Body of pancreas (tissue), 4 donors: ENCODE results near the gene LSAMP. TPM values are rescaled to one million over a fixed set of nuclear protein-coding genes. Genes with fewer than 3 reads are reported as not detected.
A peak's percentile ranks its signal among the peaks of the same experiment; 100 is the strongest.

Experiments
- ATAC-seq: fragments of 150-250 bp; one replicate; pipeline ENCODE4 v1.9.1; 2016
- DNase-seq, 4 donors: peaks; one replicate each; pipeline ENCODE4 v3.0.0-alpha.2; 2019
- H3K27ac ChIP-seq, 4 donors: fragments of 200-600 bp; sonication (generic); 1 replicate in 3 of 4; 2 replicates in 1 of 4; pipeline versions ENCODE4 v1.5.1 to v1.6.1; 2016 to 2019; ENCODE audit warnings: mild to moderate bottlenecking in 1 of 4, mixed read lengths in 1 of 4, moderate library complexity in 1 of 4
- H3K27me3 ChIP-seq, 2 donors: fragments of 200-600 bp; sonication (generic); one replicate each; pipeline ENCODE4 v1.6.0; 2016; ENCODE audit warnings: mild to moderate bottlenecking in 1 of 2
- H3K36me3 ChIP-seq, 2 donors: fragments of 200-600 bp; sonication (generic); replicated peaks in 1 of 2; 2 replicates each; pipeline ENCODE4 v1.5.1; 2016; ENCODE audit warnings: low read depth in 2 of 2; ENCODE audit not compliant: insufficient read depth in 1 of 2
- H3K4me1 ChIP-seq: fragments of 200-600 bp; sonication (generic); one replicate; pipeline ENCODE4 v1.6.0; 2016
- H3K4me3 ChIP-seq, 2 donors: fragments of 200-600 bp; sonication (generic); 1 replicate in 1 of 2; 2 replicates in 1 of 2; pipeline ENCODE4 v1.5.1; 2016 to 2019
- H3K9me3 ChIP-seq, 3 donors: fragments of 200-600 bp; sonication (generic); 1 replicate in 2 of 3; 2 replicates in 1 of 3; pipeline ENCODE4 v1.5.1; 2016
- POLR2A ChIP-seq, 3 donors: fragments of 450-650 bp; IDR thresholded peaks; one replicate each; pipeline ENCODE4 v1.6.1; 2016; ENCODE audit warnings: antibody characterized with exemption in 3 of 3, mild to moderate bottlenecking in 2 of 3
- WGBS, 2 donors: methylation state at CpG; one replicate each; pipeline ENCODE4 v1.1.5; 2017; 5-methylcytosine and 5-hydroxymethylcytosine counted together
- intact Hi-C: fragments of 100-400 bp; cut with DNase I; formaldehyde crosslinking; loops from one replicate; pipeline ENCODE4 v1.15.1; 2023
- total RNA-seq, 2 donors: library from RNA; depleted of rRNA; stranded (reverse); fragments of >200 nt; gene quantifications; one replicate each; pipeline ENCODE4 v1.1.0, GENCODE V29; 2016
- TF ChIP-seq, protein P1 (sequence below), 7 experiments: fragments of 450-650 bp in 4 of 7; fragments of 200-600 bp in 3 of 7; sonication (generic) in 3 of 7; IDR thresholded peaks; one replicate each; pipeline ENCODE4 v1.5.1; 2016 to 2019; ENCODE audit warnings: antibody characterized with exemption in 7 of 7

The LSAMP gene
- total RNA-seq, 2 donors from 2014 or later: 1.6 to 2.1 TPM

DNA sequence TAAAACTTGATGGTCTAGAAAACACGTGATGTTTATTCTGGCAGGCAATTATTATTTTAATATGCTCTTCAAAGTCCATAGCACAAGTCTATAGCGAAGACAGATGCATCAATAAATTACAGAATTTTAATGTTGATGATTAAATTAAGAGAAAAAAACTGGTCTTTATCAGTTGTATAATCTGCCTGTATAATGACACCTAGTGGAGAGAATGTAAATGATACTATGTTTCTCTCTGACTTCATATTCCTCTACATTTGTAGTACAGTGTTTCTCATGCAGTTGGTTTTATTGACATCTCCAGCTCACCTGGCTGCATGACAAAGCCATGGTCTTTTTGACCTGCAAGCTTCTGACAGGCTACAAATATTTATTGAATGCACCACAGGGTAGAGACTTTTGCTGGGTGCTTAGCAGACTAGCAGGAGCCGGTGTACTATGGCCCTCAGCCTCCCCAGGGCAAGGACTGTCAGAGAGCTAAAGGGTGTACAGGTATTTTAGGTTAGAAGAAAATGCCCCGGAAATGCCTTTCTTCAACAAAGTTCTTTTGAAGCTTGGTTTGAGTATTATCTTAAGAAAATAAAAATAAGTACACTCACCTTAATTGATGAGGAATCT is 532.1 kb downstream of the LSAMP start:
- no peaks in the 10 kb centered on the region for H3K4me1 ChIP-seq
- WGBS, 2 donors: 56 to 69% methylated on average over 4 of the region's 4 CpGs
- intact Hi-C loops: no loop called here
- no peaks in the 10 kb centered on the region for H3K9me3 ChIP-seq
- no peak overlapping the region for H3K27ac ChIP-seq
- no peaks in the 10 kb centered on the region for H3K27me3 ChIP-seq
- DNase-seq: no peak
- ATAC-seq: no peak
- H3K4me3 ChIP-seq: no peak overlapping the region
- H3K36me3 ChIP-seq: no peaks in the 10 kb centered on the region
- TF ChIP-seq POLR2A (IDR thresholded peaks at IDR 0.05): no peak
- TF ChIP-seq, protein P1, sequence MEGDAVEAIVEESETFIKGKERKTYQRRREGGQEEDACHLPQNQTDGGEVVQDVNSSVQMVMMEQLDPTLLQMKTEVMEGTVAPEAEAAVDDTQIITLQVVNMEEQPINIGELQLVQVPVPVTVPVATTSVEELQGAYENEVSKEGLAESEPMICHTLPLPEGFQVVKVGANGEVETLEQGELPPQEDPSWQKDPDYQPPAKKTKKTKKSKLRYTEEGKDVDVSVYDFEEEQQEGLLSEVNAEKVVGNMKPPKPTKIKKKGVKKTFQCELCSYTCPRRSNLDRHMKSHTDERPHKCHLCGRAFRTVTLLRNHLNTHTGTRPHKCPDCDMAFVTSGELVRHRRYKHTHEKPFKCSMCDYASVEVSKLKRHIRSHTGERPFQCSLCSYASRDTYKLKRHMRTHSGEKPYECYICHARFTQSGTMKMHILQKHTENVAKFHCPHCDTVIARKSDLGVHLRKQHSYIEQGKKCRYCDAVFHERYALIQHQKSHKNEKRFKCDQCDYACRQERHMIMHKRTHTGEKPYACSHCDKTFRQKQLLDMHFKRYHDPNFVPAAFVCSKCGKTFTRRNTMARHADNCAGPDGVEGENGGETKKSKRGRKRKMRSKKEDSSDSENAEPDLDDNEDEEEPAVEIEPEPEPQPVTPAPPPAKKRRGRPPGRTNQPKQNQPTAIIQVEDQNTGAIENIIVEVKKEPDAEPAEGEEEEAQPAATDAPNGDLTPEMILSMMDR (IDR thresholded peaks at IDR 0.05): peak in 3 of 7 experiments; percentile 21 to 28 (median 27)

DNA sequence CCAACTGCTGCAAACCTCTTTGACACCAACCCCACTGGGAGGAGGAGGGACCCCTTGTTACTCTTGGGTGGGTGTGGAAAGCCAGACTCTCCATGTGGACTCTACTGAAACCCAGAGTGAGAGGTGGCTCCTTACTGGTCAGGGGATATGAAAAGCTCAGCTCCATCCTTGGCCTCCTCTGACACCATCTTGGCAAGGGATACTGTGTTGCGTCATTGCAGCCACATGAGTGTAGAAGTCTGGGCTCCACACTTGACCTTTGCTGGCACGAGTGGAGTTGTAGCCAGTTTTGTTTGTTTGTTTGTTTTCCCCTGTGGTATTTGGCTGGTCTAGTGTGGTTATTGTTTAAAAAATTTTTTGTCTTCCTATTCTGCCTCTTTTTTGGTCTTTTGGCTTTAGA is 532.9 kb downstream of the LSAMP start:
- H3K4me1 ChIP-seq: no peaks in the 10 kb centered on the region
- H3K4me3 ChIP-seq: no peak overlapping the region
- TF ChIP-seq POLR2A (IDR thresholded peaks at IDR 0.05): no peak
- TF ChIP-seq, protein P1 (IDR thresholded peaks at IDR 0.05): no peak
- DNase-seq (peak in 3 of 4 donors; percentile 5 to 19 (median 10)), ATAC-seq (no peak)
- WGBS, 2 donors: 33 to 37% methylated on average over 2 of the region's 2 CpGs
- intact Hi-C loops: no loop called here
- no peaks in the 10 kb centered on the region for H3K27me3 ChIP-seq
- no peak overlapping the region for H3K27ac ChIP-seq
- no peaks in the 10 kb centered on the region for H3K9me3 ChIP-seq
- no peaks in the 10 kb centered on the region for H3K36me3 ChIP-seq

DNA sequence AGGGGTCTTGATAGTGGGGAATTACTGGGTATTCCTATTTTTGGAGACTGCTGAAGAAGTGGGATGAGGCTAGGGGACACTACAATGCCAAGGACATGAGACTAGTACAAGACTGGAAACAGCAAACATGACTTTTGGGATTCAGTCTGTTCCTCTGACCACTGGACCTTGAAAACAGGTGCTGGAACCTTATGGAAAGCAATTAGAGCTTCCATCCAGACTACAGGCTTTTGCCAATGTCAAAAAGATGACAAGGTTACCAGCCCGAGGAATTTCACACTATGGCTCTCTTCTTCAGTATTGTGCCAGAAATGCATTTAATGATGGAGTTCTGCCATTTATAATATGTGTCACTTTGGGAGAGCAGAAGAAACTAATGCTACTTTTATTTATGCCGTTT is 539.4 kb downstream of the LSAMP start:
- Histone ChIP-seq H3K27me3 (no peaks in the 10 kb centered on the region), H3K27ac (no peak overlapping the region), H3K4me3 (no peak overlapping the region), H3K36me3 (no peaks in the 10 kb centered on the region), H3K9me3 (no peaks in the 10 kb centered on the region), H3K4me1 (no peaks in the 10 kb centered on the region)
- no peak for TF ChIP-seq POLR2A (IDR thresholded peaks at IDR 0.05)
- TF ChIP-seq, protein P1 (IDR thresholded peaks at IDR 0.05): no peak
- DNase-seq (no peak), ATAC-seq (no peak)
- 60 to 62% methylated on average over 2 of the region's 2 CpGs for WGBS, 2 donors
- intact Hi-C loops: no loop called here

DNA sequence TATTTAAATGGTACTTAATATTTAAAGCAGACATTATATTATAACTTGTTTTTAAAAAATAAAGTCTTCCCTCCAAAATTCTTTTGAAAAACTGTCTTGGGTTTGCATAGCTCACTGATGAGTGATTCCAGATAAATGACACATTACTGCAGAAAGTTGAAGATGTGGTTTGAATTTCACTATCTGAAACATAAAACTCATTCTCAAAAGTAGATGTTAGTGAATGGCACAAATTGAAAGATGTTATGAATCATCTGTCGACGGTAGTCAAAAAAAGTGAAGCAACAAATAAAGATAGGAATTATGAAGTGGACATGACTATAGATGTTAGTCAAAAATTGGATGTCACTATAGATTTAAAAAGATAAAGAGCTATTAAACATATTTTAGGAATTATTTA is 541.4 kb downstream of the LSAMP start:
- ATAC-seq (no peak), DNase-seq (no peak)
- H3K36me3 ChIP-seq: no peaks in the 10 kb centered on the region
- no peak overlapping the region for H3K27ac ChIP-seq
- no peak for TF ChIP-seq POLR2A (IDR thresholded peaks at IDR 0.05)
- TF ChIP-seq, protein P1 (IDR thresholded peaks at IDR 0.05): no peak
- no peaks in the 10 kb centered on the region for H3K9me3 ChIP-seq
- 83 to 94% methylated on average over 2 of the region's 2 CpGs for WGBS, 2 donors
- intact Hi-C loops: no loop called here
- H3K4me3 ChIP-seq: no peak overlapping the region
- no peaks in the 10 kb centered on the region for H3K4me1 ChIP-seq
- no peaks in the 10 kb centered on the region for H3K27me3 ChIP-seq

DNA sequence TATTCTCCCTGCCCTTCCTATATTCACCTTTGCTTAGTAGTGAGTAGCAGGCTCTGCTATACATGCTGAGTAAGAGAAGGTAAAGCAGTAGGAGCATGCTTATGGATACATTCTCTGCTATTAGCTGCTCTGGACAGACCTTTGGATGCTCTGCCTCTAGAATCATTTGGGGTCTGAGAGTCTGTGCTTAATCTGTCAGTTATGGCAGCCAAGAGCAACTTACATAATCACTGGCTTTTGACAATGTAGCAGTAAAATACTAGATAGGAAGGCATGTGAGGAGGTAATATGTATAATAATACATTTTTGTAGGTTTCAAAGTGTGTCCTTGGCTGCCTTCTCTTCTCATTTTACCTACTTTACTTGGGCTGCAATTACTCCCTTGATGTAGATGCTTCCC is 544.3 kb downstream of the LSAMP start:
- H3K27me3 ChIP-seq: no peaks in the 10 kb centered on the region
- no peaks in the 10 kb centered on the region for H3K36me3 ChIP-seq
- no peaks in the 10 kb centered on the region for H3K4me1 ChIP-seq
- TF ChIP-seq, protein P1 (IDR thresholded peaks at IDR 0.05): no peak
- no peak for TF ChIP-seq POLR2A (IDR thresholded peaks at IDR 0.05)
- no peak overlapping the region for H3K4me3 ChIP-seq
- intact Hi-C loops: no loop called here
- H3K9me3 ChIP-seq: no peaks in the 10 kb centered on the region
- DNase-seq (no peak), ATAC-seq (no peak)
- no peak overlapping the region for H3K27ac ChIP-seq
